ENCODE results near the gene ZSCAN5B.
"Not testable (repeated sequence)": the region's sequence is repeated elsewhere in the genome, so short reads cannot be mapped to it uniquely, and the experiment has no call there.

ZSCAN5B gene

DNA sequence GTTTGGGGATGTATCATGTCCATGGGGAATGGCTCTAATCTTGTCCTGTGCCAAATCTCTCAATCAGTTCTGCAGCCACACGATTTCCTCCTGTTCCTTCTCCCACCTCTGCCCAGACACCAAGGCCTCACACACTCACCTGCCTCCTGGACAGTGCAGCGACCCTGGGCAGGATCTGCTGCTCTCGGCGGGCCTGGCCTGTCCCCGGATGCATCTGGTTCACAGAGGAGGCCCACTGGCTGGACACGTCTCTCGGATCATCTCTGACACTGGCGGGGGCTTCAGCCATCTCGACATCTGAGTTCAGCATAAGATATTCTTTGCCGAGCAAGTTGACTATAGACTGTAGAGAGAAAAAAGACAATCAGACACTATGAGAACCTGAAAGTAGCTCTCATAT is 5.9 kb downstream of the ZSCAN5B start:
- no peak for DNase-seq (ENCODE audit: low spot score)
- Histone ChIP-seq H3K4me3 (no peak overlapping the region), H3K27ac (no peak overlapping the region)
- TF ChIP-seq, protein P1, sequence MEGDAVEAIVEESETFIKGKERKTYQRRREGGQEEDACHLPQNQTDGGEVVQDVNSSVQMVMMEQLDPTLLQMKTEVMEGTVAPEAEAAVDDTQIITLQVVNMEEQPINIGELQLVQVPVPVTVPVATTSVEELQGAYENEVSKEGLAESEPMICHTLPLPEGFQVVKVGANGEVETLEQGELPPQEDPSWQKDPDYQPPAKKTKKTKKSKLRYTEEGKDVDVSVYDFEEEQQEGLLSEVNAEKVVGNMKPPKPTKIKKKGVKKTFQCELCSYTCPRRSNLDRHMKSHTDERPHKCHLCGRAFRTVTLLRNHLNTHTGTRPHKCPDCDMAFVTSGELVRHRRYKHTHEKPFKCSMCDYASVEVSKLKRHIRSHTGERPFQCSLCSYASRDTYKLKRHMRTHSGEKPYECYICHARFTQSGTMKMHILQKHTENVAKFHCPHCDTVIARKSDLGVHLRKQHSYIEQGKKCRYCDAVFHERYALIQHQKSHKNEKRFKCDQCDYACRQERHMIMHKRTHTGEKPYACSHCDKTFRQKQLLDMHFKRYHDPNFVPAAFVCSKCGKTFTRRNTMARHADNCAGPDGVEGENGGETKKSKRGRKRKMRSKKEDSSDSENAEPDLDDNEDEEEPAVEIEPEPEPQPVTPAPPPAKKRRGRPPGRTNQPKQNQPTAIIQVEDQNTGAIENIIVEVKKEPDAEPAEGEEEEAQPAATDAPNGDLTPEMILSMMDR (IDR thresholded peaks at IDR 0.05): no peak

DNA sequence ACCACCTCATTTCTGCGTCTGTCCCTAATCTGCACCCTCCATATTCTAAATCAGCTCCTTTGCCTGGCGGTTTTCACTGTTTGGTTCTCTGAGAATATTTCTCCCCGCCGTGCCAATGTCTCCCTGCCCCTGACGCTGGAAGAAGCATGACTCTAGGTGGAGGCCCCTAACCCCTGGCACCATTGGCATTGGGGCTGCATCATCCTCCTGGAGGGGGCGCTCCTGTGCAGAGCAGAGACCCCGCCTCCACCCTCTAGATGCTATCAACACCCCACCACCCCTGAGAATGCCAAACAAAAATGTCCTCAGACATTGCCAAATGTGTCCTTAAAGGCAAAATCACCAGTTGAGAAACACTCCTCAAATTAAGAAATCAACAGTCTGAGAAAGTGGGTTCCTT is 6.5 kb downstream of the ZSCAN5B start:
- H3K4me3 ChIP-seq: no peak overlapping the region
- no peak overlapping the region for H3K27ac ChIP-seq
- TF ChIP-seq, protein P1 (IDR thresholded peaks at IDR 0.05): no peak
- no peak for DNase-seq (ENCODE audit: low spot score)

DNA sequence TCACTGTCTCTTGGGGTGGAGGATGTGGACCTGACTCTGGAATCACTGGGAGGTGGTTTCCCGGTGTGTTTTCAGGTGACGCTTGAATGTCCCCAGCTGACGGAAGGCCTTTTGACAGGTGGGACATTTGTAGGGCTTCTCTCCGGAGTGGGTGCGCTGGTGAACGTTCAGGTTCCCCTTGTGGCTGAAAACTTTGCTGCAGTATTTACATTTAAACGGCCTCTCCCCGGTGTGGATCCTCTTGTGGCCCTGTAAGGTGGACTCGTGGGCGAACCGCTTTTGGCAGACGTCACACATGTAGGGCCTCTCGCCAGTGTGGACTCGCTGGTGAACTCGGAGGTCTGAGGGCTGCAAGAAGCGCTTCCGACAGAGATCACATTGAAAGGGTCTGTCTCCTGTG is 7.8 kb downstream of the ZSCAN5B start:
- TF ChIP-seq, protein P1 (IDR thresholded peaks at IDR 0.05): no peak
- Histone ChIP-seq H3K27ac (no peak overlapping the region), H3K4me3 (no peak overlapping the region)
- no peak for DNase-seq (ENCODE audit: low spot score)

DNA sequence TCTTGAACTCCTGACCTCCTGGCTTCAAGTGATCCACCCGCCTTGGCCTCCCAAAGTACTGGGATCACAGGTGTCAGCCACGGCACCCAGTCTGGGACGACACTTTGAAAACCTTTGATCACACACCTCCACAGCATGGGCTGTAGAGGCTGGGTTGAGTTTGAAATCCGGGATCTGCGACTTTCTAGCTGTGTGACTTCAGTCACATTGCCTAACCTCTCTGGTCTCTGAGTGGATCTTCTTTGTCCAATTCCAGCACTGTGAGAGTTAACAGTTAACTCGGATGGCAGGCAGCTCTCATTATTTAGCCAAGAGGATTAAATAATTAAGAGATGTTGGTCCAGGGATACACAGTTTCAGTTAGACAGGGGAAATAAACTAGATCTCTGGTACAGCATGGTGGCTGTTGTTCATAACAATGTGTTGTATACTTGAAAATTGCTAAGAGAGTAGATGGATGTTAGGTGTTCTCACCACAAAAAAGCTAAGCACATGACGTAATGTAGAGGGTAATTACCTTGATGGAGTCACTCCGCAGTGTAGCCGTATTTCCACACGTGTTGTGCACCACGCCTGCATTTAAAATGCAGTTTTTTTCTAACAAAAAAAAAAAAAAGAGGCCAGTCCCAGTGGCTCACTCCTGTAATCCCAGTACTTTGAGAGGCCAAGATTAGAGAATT is 19.9 kb downstream of the ZSCAN5B start:
- DNase-seq (ENCODE audit: low spot score): no peak
- Histone ChIP-seq H3K27ac (no peak overlapping the region), H3K4me3 (no peak overlapping the region)
- TF ChIP-seq, protein P1 (IDR thresholded peaks at IDR 0.05): no peak

DNA sequence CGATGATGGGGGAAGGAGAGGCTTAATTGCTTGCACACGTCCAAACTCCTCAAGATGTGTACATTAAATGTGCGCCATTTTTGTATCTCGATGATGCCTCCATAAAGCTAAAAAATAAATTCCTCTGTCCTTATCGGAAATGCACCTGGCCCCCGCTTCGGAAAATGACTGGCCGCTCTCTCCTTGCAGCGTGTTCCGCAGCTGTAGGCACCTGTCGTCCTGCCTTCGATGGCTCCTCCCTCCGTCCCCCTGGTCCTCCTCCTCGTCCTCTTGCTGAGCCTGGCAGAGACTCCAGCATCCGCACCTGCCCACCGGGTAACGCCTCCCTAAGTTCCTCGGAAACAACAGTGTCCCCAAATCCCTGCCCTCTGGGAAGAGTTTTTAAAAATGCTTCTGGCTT is 20.7 kb downstream of the ZSCAN5B start:
- TF ChIP-seq, protein P1 (IDR thresholded peaks at IDR 0.05): no peak
- Histone ChIP-seq H3K4me3 (no peak overlapping the region), H3K27ac (no peak overlapping the region)
- no peak for DNase-seq (ENCODE audit: low spot score)

DNA sequence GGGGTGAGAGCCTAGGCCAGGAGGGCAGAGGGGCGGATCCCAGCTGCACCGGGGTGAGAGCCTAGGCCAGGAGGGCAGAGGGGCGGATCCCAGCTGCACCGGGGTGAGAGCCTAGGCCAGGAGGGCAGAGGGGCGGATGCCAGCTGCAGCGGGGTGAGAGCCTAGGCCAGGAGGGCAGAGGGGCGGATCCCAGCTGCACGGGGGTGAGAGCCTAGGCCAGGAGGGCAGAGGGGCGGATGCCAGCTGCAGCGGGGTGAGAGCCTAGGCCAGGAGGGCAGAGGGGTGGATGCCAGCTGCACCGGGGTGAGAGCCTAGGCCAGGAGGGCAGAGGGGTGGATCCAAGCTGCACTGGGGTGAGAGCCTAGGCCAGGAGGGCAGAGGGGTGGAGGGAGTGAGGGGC is 21.3 kb downstream of the ZSCAN5B start:
- H3K27ac ChIP-seq; H3K4me3 ChIP-seq; DNase-seq (ENCODE audit: low spot score): not testable (repeated sequence)

DNA sequence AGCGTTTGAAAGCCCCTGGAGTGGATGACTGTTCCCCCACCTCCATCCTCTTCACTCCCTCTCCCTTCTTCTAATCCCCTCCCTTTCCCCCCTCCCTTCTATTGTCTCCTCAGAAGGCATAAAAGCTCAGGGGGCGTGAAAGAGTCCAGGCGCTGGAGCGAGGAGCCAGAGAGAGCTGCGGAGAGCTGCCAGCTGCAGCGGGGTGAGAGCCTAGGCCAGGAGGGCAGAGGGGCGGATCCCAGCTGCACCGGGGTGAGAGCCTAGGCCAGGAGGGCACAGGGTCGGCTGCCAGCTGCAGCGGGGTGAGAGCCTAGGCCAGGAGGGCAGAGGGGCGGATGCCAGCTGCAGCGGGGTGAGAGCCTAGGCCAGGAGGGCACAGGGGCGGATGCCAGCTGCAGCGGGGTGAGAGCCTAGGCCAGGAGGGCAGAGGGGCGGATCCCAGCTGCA is 21.7 kb downstream of the ZSCAN5B start, which contains the start of gene GALP:
Gene GALP, plus strand, starts transcription at position 148 of the 447 bp plus-strand sequence. CDS start 1,101 bp downstream, outside the sequence.
- DNase-seq (ENCODE audit: low spot score); H3K27ac ChIP-seq; H3K4me3 ChIP-seq: not testable (repeated sequence)

DNA sequence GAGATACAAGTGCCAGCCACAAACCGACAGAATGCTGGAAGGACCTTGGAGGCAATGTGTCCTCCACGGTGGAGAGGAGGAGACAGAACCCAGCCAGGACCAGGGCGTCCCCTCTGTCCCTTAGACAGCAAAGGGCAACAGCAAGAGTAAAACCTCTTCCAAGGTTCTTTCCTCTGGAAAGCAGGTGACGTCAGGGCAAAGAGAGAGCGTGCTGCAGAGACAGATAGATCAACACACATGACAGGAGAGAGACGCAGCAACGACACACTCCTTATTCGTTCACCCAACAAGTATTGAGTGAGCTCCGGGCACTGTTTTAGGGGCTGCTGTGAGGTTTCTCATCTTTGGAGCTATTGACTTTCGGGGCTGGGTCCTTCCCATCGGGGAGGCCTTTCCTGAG is 23.0 kb downstream of the ZSCAN5B start:
- DNase-seq (ENCODE audit: low spot score): no peak
- TF ChIP-seq, protein P1 (IDR thresholded peaks at IDR 0.05): no peak
- Histone ChIP-seq H3K4me3 (no peak overlapping the region), H3K27ac (no peak overlapping the region)

Measured in coronary artery (tissue), 2 donors.